Measurements from ENCODE around the gene RFXAP. TPM values are rescaled to one million over a fixed set of nuclear protein-coding genes. Genes with fewer than 3 reads are reported as not detected.

The RFXAP gene
- total and polyA plus RNA-seq, 4 donors, result 0.60 to 3.4 (median 1.8) TPM

GRCh38 chr13:36834299-36834698 lies 15.3 kb downstream of the RFXAP start:
- H3K36me3 ChIP-seq (ENCODE audit: control insufficient read depth in 4 of 4, insufficient read depth in 3 of 4, low read depth in 1 of 4, low read length in 3 of 4), result peaks cover 0 to 5% (median 2%) of the 10 kb centered on the region in 4 donors
- no peaks in the 10 kb centered on the region for H3K4me1 ChIP-seq (ENCODE audit: control insufficient read depth in 4 of 4, insufficient read depth in 4 of 4, low read length in 3 of 4)
- H3K9ac ChIP-seq (ENCODE audit: low read depth in 1 of 2, low read length in 2 of 2), result no peak overlapping the region
- no peak overlapping the region for H3K27ac ChIP-seq (ENCODE audit: low read depth in 1 of 2, low read length in 2 of 2)
- H3K27me3 ChIP-seq (ENCODE audit: control insufficient read depth in 4 of 4, insufficient read depth in 4 of 4, low read length in 3 of 4), result no peaks in the 10 kb centered on the region
- 98% methylated on average over 3 of the region's 3 CpGs for WGBS
- H3K9me3 ChIP-seq (ENCODE audit: control insufficient read depth in 4 of 4, low read length in 3 of 4), result no peaks in the 10 kb centered on the region
- DNase-seq (ENCODE audit: low spot score), result no peak
- H3K4me3 ChIP-seq (ENCODE audit: low read depth in 1 of 3, low read length in 3 of 3), result no peak overlapping the region
- TF ChIP-seq REST (IDR thresholded peaks at IDR 0.05) (no peak), HNF4G (IDR thresholded peaks at IDR 0.05) (no peak), RXRA (IDR thresholded peaks at IDR 0.05) (no peak), NR2F2 (IDR thresholded peaks at IDR 0.05) (no peak), HNF4A (conservative IDR thresholded peaks at IDR 0.05) (no peak), YY1 (IDR thresholded peaks at IDR 0.05) (no peak), MAX (IDR thresholded peaks at IDR 0.05) (no peak), CTCF (IDR thresholded peaks at IDR 0.05; ENCODE audit: low read depth, low read length, missing input control) (no peak), FOXA1 (IDR thresholded peaks at IDR 0.05) (no peak), SP1 (IDR thresholded peaks at IDR 0.05) (no peak), ZBTB33 (IDR thresholded peaks at IDR 0.05) (no peak)

GRCh38 chr13:36837354-36838092 lies 18.5 kb downstream of the RFXAP start:
- no peaks in the 10 kb centered on the region for H3K4me1 ChIP-seq (ENCODE audit: control insufficient read depth in 4 of 4, insufficient read depth in 4 of 4, low read length in 3 of 4)
- no peaks in the 10 kb centered on the region for H3K27me3 ChIP-seq (ENCODE audit: control insufficient read depth in 4 of 4, insufficient read depth in 4 of 4, low read length in 3 of 4)
- H3K27ac ChIP-seq (ENCODE audit: low read depth in 1 of 2, low read length in 2 of 2), result no peak overlapping the region
- H3K9ac ChIP-seq (ENCODE audit: low read depth in 1 of 2, low read length in 2 of 2), result no peak overlapping the region
- H3K36me3 ChIP-seq (ENCODE audit: control insufficient read depth in 4 of 4, insufficient read depth in 3 of 4, low read depth in 1 of 4, low read length in 3 of 4), result no peaks in the 10 kb centered on the region
- no peak overlapping the region for H3K4me3 ChIP-seq (ENCODE audit: low read depth in 1 of 3, low read length in 3 of 3)
- 67% methylated on average over 4 of the region's 4 CpGs for WGBS
- DNase-seq (ENCODE audit: low spot score), result no peak
- no peaks in the 10 kb centered on the region for H3K9me3 ChIP-seq (ENCODE audit: control insufficient read depth in 4 of 4, low read length in 3 of 4)
- TF ChIP-seq MAX (IDR thresholded peaks at IDR 0.05) (no peak), ATF3 (IDR thresholded peaks at IDR 0.05) (no peak), FOXA2 (IDR thresholded peaks at IDR 0.05) (no peak), YY1 (IDR thresholded peaks at IDR 0.05) (no peak), TAF1 (conservative IDR thresholded peaks at IDR 0.05) (no peak), ZBTB33 (IDR thresholded peaks at IDR 0.05) (no peak), SP1 (IDR thresholded peaks at IDR 0.05) (no peak), NR2F2 (IDR thresholded peaks at IDR 0.05) (no peak), GABPA (IDR thresholded peaks at IDR 0.05 in 1 of 2, conservative IDR thresholded peaks at IDR 0.05 in 1 of 2) (no peak), FOXA1 (IDR thresholded peaks at IDR 0.05) (no peak), RXRA (IDR thresholded peaks at IDR 0.05) (no peak), RAD21 (IDR thresholded peaks at IDR 0.05) (no peak), JUND (IDR thresholded peaks at IDR 0.05) (no peak), EGR1 (IDR thresholded peaks at IDR 0.05; ENCODE audit: low read depth in 2 of 2) (no peak), HNF4G (IDR thresholded peaks at IDR 0.05) (no peak)

Data from liver (tissue), 9 donors.